GM23338 (cell line): Measurements from ENCODE around the gene NXN. TPM values are rescaled to one million over a fixed set of nuclear protein-coding genes. Genes with fewer than 3 reads are reported as not detected.

Experiments used
- ATAC-seq: fragments of 200-7000 bp; cut with Tn5 transposase; 3 replicates; pipeline ENCODE4 v1.9.1; 2020
- DNase-seq: peaks from one replicate; pipeline ENCODE4 v3.0.0-alpha.2; 2015; ENCODE audit warnings: low spot score
- H2AFZ ChIP-seq: fragments of 200-600 bp; sonication (generic); 2 replicates; pipeline ENCODE4 v1.8.0; 2016; ENCODE audit warnings: antibody characterized with exemption, mild to moderate bottlenecking, moderate library complexity
- H3F3A ChIP-seq: fragments of 200-600 bp; sonication (generic); replicated peaks from 2 replicates; pipeline ENCODE4 v1.8.0; 2017; ENCODE audit warnings: antibody characterized with exemption, mixed run types, low read depth
- H3K27ac ChIP-seq: fragments of 200-600 bp; sonication (generic); 2 replicates; pipeline ENCODE4 v1.6.1; 2016; ENCODE audit warnings: low read depth
- H3K27me3 ChIP-seq: fragments of 200-600 bp; sonication (generic); 2 replicates; pipeline ENCODE4 v1.8.0; 2016; ENCODE audit warnings: mild to moderate bottlenecking, mixed run types, moderate library complexity; ENCODE audit not compliant: insufficient read depth
- H3K36me3 ChIP-seq: fragments of 200-600 bp; sonication (generic); 2 replicates; pipeline ENCODE4 v1.8.0; 2016; ENCODE audit warnings: mild to moderate bottlenecking; ENCODE audit not compliant: insufficient read depth
- H3K4me1 ChIP-seq: fragments of 200-600 bp; sonication (generic); 2 replicates; pipeline ENCODE4 v1.8.0; 2016; ENCODE audit warnings: mild to moderate bottlenecking, moderate library complexity; ENCODE audit not compliant: insufficient read depth
- H3K4me2 ChIP-seq: fragments of 200-600 bp; sonication (generic); 2 replicates; pipeline ENCODE4 v1.7.1; 2017; ENCODE audit warnings: mixed run types
- H3K4me3 ChIP-seq: fragments of 200-600 bp; sonication (generic); 2 replicates; pipeline ENCODE4 v1.6.1; 2016; ENCODE audit warnings: mixed run types
- H3K79me2 ChIP-seq: fragments of 200-600 bp; sonication (generic); replicated peaks from 2 replicates; pipeline ENCODE4 v1.8.0; 2017; ENCODE audit warnings: mild to moderate bottlenecking; ENCODE audit not compliant: insufficient read depth
- H3K9me2 ChIP-seq: fragments of 200-600 bp; sonication (generic); 2 replicates; pipeline ENCODE4 v1.8.0; 2017; ENCODE audit not compliant: insufficient read depth
- H4K20me1 ChIP-seq: fragments of 200-600 bp; sonication (generic); replicated peaks from 2 replicates; pipeline ENCODE4 v1.8.0; 2017; ENCODE audit warnings: mild to moderate bottlenecking; ENCODE audit not compliant: insufficient read depth
- H3K27ac Mint-ChIP-seq: 2 replicates; pipeline ENCODE4 v1.8.0; 2020; ENCODE audit warnings: inconsistent platforms, mild to moderate bottlenecking, moderate library complexity, mixed read lengths
- H3K27me3 Mint-ChIP-seq: 3 replicates; pipeline ENCODE4 v1.8.0; 2022; ENCODE audit warnings: low read depth, mild to moderate bottlenecking, moderate library complexity, mixed read lengths, inconsistent platforms; ENCODE audit not compliant: insufficient read depth, poor library complexity
- H3K36me3 Mint-ChIP-seq: 3 replicates; pipeline ENCODE4 v1.8.0; 2021; ENCODE audit warnings: low read depth, mild to moderate bottlenecking, inconsistent platforms, moderate library complexity, mixed read lengths
- H3K4me1 Mint-ChIP-seq: 3 replicates; pipeline ENCODE4 v1.8.0; 2020; ENCODE audit warnings: mild to moderate bottlenecking, inconsistent platforms, mixed read lengths
- H3K4me3 Mint-ChIP-seq: 3 replicates; pipeline ENCODE4 v1.8.0; 2021; ENCODE audit warnings: moderate library complexity, mild to moderate bottlenecking, inconsistent platforms, mixed read lengths
- H3K9me3 Mint-ChIP-seq: 3 replicates; pipeline ENCODE4 v1.8.0; 2020; ENCODE audit warnings: moderate library complexity, mild to moderate bottlenecking, inconsistent platforms, mixed read lengths
- CREB1 ChIP-seq: fragments of 250-450 bp; sonication (Bioruptor Pico); IDR thresholded peaks from 2 replicates; pipeline ENCODE4 v1.5.0; 2020; ENCODE audit warnings: low read depth, mild to moderate bottlenecking, moderate library complexity
- EZH2 ChIP-seq: fragments of 200-600 bp; sonication (generic); IDR thresholded peaks from one replicate; pipeline ENCODE4 v1.8.0; 2017; ENCODE audit warnings: antibody characterized with exemption, mild to moderate bottlenecking, low read depth; ENCODE audit not compliant: unreplicated experiment
- EZH2phosphoT487 ChIP-seq: fragments of 200-600 bp; sonication (generic); IDR thresholded peaks from one replicate; pipeline ENCODE4 v1.8.1; 2018; ENCODE audit warnings: antibody characterized with exemption; ENCODE audit not compliant: unreplicated experiment
- JUNB ChIP-seq: IDR thresholded peaks from one replicate; pipeline ENCODE4 v1.6.1; 2016; ENCODE audit warnings: antibody characterized with exemption; ENCODE audit not compliant: unreplicated experiment
- NANOG ChIP-seq: IDR thresholded peaks from 2 replicates; pipeline ENCODE4 v1.6.1; 2016; ENCODE audit warnings: antibody characterized with exemption, borderline replicate concordance
- POLR2AphosphoS5 ChIP-seq: IDR thresholded peaks from 2 replicates; pipeline ENCODE4 v1.6.1; 2016; ENCODE audit warnings: antibody characterized with exemption, low read depth
- STAT1 ChIP-seq: IDR thresholded peaks from one replicate; pipeline ENCODE4 v1.6.1; 2016; ENCODE audit warnings: antibody characterized with exemption; ENCODE audit not compliant: unreplicated experiment
- ZNF114 ChIP-seq: fragments of 250-450 bp; sonication (Bioruptor Pico); IDR thresholded peaks from 2 replicates; pipeline ENCODE4 v1.5.0; 2020; ENCODE audit warnings: mild to moderate bottlenecking, moderate library complexity
- ZNF331 ChIP-seq: fragments of 250-450 bp; sonication (Bioruptor Pico); IDR thresholded peaks from 2 replicates; pipeline ENCODE4 v1.5.0; 2020; ENCODE audit warnings: low read depth, mild to moderate bottlenecking, moderate library complexity
- polyA plus RNA-seq: library from polyadenylated mRNA; unstranded; fragments of >200 nt; fragmentation: Nextera tagmentation; extraction: Ambion mirVana; gene quantifications from 2 replicates; pipeline ENCODE4 v1.2.1, GENCODE V29; 2016
- total RNA-seq: library from RNA; depleted of rRNA; stranded (reverse); fragments of >200 nt; shearing (Covaris generic); gene quantifications from 2 replicates; pipeline ENCODE4 v1.2.3, GENCODE V29; 2014
- TF ChIP-seq, protein P1 (sequence below): fragments of 250-450 bp; sonication (Bioruptor Pico); IDR thresholded peaks from 2 replicates; pipeline ENCODE4 v1.5.0; 2020; ENCODE audit warnings: mild to moderate bottlenecking, moderate library complexity
- TF ChIP-seq, protein P2 (sequence below): IDR thresholded peaks from 2 replicates; pipeline ENCODE4 v1.6.1; 2016; ENCODE audit warnings: antibody characterized with exemption
- TF ChIP-seq, protein P3 (sequence below): IDR thresholded peaks from one replicate; pipeline ENCODE4 v1.6.1; 2018; ENCODE audit warnings: antibody characterized with exemption; ENCODE audit not compliant: unreplicated experiment
- TF ChIP-seq, protein P4 (sequence below), 2 experiments: fragments of 200-600 bp in 1 of 2; sonication (generic) in 1 of 2; conservative IDR thresholded peaks; 2 replicates each; pipeline versions ENCODE4 v1.5.1 to v1.6.1; 2016 to 2017; ENCODE audit warnings: antibody characterized with exemption in 2 of 2, low read depth in 2 of 2, mild to moderate bottlenecking in 2 of 2, moderate library complexity in 1 of 2

NXN gene
- total and polyA plus RNA-seq, 2 experiments from 2014 or later: 31.8 to 105 TPM

DNA sequence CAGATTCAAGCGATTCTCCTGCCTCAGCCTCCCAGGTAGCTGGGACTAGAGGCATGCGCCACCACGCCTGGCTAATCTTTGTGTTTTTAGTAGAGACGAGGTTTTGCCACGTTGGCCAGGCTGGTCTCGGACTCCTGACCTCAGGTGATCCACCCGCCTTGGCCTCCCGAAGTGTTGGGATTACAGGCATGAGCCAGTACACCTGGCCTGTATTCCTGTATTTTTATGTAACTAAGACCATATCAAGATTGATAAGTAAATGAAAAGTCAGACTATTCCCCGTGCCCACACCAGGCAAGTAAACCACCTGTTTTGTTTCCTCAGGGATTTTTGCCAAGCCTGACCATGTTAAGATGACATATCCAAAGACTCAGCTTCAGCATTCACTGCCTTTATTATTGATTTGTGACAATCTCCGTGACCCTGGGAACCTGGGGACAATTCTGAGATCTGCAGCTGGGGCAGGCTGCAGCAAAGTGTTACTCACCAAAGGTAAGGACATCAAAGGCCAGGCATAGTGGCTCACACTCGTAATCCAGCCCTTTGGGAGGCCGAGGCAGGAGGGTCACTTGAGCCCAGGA, 191.8 kb downstream of the NXN start:
- no peaks in the 10 kb centered on the region for H3K9me2 ChIP-seq
- peaks cover 12% of the 10 kb centered on the region for H4K20me1 ChIP-seq
- no peak for DNase-seq
- no peak overlapping the region for H3K27ac ChIP-seq
- no peak for ATAC-seq
- TF ChIP-seq, protein P1, sequence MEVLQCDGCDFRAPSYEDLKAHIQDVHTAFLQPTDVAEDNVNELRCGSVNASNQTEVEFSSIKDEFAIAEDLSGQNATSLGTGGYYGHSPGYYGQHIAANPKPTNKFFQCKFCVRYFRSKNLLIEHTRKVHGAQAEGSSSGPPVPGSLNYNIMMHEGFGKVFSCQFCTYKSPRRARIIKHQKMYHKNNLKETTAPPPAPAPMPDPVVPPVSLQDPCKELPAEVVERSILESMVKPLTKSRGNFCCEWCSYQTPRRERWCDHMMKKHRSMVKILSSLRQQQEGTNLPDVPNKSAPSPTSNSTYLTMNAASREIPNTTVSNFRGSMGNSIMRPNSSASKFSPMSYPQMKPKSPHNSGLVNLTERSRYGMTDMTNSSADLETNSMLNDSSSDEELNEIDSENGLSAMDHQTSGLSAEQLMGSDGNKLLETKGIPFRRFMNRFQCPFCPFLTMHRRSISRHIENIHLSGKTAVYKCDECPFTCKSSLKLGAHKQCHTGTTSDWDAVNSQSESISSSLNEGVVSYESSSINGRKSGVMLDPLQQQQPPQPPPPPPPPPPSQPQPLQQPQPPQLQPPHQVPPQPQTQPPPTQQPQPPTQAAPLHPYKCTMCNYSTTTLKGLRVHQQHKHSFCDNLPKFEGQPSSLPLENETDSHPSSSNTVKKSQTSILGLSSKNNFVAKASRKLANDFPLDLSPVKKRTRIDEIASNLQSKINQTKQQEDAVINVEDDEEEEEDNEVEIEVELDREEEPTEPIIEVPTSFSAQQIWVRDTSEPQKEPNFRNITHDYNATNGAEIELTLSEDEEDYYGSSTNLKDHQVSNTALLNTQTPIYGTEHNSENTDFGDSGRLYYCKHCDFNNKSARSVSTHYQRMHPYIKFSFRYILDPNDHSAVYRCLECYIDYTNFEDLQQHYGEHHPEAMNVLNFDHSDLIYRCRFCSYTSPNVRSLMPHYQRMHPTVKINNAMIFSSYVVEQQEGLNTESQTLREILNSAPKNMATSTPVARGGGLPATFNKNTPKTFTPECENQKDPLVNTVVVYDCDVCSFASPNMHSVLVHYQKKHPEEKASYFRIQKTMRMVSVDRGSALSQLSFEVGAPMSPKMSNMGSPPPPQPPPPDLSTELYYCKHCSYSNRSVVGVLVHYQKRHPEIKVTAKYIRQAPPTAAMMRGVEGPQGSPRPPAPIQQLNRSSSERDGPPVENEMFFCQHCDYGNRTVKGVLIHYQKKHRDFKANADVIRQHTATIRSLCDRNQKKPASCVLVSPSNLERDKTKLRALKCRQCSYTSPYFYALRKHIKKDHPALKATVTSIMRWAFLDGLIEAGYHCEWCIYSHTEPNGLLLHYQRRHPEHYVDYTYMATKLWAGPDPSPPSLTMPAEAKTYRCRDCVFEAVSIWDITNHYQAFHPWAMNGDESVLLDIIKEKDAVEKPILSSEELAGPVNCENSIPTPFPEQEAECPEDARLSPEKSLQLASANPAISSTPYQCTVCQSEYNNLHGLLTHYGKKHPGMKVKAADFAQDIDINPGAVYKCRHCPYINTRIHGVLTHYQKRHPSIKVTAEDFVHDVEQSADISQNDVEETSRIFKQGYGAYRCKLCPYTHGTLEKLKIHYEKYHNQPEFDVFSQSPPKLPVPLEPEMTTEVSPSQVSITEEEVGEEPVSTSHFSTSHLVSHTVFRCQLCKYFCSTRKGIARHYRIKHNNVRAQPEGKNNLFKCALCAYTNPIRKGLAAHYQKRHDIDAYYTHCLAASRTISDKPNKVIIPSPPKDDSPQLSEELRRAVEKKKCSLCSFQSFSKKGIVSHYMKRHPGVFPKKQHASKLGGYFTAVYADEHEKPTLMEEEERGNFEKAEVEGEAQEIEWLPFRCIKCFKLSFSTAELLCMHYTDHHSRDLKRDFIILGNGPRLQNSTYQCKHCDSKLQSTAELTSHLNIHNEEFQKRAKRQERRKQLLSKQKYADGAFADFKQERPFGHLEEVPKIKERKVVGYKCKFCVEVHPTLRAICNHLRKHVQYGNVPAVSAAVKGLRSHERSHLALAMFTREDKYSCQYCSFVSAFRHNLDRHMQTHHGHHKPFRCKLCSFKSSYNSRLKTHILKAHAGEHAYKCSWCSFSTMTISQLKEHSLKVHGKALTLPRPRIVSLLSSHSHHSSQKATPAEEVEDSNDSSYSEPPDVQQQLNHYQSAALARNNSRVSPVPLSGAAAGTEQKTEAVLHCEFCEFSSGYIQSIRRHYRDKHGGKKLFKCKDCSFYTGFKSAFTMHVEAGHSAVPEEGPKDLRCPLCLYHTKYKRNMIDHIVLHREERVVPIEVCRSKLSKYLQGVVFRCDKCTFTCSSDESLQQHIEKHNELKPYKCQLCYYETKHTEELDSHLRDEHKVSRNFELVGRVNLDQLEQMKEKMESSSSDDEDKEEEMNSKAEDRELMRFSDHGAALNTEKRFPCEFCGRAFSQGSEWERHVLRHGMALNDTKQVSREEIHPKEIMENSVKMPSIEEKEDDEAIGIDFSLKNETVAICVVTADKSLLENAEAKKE (CRISPR knock-in tag): no peak
- TF ChIP-seq, protein P2, sequence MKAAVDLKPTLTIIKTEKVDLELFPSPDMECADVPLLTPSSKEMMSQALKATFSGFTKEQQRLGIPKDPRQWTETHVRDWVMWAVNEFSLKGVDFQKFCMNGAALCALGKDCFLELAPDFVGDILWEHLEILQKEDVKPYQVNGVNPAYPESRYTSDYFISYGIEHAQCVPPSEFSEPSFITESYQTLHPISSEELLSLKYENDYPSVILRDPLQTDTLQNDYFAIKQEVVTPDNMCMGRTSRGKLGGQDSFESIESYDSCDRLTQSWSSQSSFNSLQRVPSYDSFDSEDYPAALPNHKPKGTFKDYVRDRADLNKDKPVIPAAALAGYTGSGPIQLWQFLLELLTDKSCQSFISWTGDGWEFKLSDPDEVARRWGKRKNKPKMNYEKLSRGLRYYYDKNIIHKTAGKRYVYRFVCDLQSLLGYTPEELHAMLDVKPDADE: no peak
- TF ChIP-seq EZH2: no peak
- TF ChIP-seq ZNF114 (CRISPR knock-in tag): no peak
- TF ChIP-seq POLR2AphosphoS5: no peak
- TF ChIP-seq, protein P3, sequence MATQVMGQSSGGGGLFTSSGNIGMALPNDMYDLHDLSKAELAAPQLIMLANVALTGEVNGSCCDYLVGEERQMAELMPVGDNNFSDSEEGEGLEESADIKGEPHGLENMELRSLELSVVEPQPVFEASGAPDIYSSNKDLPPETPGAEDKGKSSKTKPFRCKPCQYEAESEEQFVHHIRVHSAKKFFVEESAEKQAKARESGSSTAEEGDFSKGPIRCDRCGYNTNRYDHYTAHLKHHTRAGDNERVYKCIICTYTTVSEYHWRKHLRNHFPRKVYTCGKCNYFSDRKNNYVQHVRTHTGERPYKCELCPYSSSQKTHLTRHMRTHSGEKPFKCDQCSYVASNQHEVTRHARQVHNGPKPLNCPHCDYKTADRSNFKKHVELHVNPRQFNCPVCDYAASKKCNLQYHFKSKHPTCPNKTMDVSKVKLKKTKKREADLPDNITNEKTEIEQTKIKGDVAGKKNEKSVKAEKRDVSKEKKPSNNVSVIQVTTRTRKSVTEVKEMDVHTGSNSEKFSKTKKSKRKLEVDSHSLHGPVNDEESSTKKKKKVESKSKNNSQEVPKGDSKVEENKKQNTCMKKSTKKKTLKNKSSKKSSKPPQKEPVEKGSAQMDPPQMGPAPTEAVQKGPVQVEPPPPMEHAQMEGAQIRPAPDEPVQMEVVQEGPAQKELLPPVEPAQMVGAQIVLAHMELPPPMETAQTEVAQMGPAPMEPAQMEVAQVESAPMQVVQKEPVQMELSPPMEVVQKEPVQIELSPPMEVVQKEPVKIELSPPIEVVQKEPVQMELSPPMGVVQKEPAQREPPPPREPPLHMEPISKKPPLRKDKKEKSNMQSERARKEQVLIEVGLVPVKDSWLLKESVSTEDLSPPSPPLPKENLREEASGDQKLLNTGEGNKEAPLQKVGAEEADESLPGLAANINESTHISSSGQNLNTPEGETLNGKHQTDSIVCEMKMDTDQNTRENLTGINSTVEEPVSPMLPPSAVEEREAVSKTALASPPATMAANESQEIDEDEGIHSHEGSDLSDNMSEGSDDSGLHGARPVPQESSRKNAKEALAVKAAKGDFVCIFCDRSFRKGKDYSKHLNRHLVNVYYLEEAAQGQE: no peak
- TF ChIP-seq NANOG: no peak
- TF ChIP-seq, protein P4, sequence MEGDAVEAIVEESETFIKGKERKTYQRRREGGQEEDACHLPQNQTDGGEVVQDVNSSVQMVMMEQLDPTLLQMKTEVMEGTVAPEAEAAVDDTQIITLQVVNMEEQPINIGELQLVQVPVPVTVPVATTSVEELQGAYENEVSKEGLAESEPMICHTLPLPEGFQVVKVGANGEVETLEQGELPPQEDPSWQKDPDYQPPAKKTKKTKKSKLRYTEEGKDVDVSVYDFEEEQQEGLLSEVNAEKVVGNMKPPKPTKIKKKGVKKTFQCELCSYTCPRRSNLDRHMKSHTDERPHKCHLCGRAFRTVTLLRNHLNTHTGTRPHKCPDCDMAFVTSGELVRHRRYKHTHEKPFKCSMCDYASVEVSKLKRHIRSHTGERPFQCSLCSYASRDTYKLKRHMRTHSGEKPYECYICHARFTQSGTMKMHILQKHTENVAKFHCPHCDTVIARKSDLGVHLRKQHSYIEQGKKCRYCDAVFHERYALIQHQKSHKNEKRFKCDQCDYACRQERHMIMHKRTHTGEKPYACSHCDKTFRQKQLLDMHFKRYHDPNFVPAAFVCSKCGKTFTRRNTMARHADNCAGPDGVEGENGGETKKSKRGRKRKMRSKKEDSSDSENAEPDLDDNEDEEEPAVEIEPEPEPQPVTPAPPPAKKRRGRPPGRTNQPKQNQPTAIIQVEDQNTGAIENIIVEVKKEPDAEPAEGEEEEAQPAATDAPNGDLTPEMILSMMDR (conservative IDR thresholded peaks at IDR 0.05; ENCODE audit: low read depth in 2 of 2): no peak
- no peak for TF ChIP-seq JUNB
- TF ChIP-seq STAT1: no peak
- no peak for TF ChIP-seq ZNF331
- no peak for TF ChIP-seq EZH2phosphoT487
- TF ChIP-seq CREB1 (CRISPR knock-in tag): no peak
- H3K4me3 ChIP-seq: no peak overlapping the region
- H3K4me2 ChIP-seq: no peak overlapping the region
- peaks cover 9% of the 10 kb centered on the region; the same call in 1 of the 2 replicates for H3K36me3 ChIP-seq
- Mint-ChIP-seq H3K4me1 (peaks cover 14% of the 10 kb centered on the region), H3K4me3 (no peak overlapping the region), H3K9me3 (no peaks in the 10 kb centered on the region; the same call in 2 of the 3 replicates), H3K27ac (no peak overlapping the region), H3K27me3 (peaks cover 15% of the 10 kb centered on the region), H3K36me3 (peaks cover 62% of the 10 kb centered on the region)
- no peaks in the 10 kb centered on the region for H3K27me3 ChIP-seq
- H3K79me2 ChIP-seq: peaks cover 39% of the 10 kb centered on the region
- no peak overlapping the region for H2AFZ ChIP-seq
- peaks cover 11% of the 10 kb centered on the region; the same call in 1 of the 2 replicates for H3K4me1 ChIP-seq
- H3F3A ChIP-seq: peaks cover 31% of the 10 kb centered on the region
